NCI-H774 (cell line): ENCODE data around the gene CD2BP2.

Experiments used
- DNase-seq: peaks from one replicate; lab custom pipeline; 2025; lab: John Stamatoyannopoulos, UW

Gene CD2BP2

DNA sequence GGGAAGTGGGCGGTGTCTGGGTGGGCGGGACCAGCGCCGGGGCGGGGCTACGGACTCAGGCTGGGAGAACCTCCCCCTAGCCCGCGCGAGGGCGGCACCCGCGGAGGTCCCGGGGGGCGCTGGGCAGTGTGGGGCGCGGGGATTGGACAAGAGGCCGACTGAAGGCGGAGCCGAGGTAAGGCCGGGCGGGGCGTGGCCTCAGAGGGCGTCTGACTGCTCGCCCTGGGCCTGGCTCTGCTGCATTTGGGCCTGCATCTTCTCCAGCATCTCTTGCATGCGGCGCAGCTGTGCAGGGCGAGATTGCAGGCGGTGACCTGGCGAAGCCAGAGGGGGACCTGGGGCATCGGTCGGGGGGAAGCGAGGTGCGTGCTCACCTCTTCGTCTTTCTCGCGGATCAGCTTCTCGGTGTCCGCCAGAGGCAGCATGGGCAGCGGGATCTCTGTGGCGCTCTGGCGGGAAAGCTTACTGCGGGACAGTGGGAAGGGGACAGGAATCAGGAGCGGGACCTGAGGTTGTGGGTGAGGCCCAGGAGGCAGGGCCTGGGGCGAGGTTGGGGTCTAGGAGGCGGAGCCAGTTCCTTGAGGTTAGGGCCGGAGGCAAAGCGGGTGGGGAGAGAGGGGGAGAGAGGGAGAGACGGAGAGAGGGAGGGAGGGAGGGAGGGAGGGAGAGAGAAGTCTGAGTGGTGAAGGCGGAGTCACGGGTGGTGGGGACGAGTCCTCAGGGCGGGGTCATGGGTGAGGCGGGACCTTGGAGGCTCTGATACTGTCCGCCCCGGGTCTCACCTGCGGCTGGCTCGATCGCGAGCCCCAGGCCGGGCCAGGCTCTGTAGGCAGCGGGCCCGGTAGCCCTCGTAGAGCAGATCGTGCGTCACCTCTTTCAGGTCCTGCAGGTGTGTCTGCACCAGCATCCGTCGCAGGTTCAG lies 23.4 kb upstream of the CD2BP2 start:
- DNase-seq = peak; percentile 98

DNA sequence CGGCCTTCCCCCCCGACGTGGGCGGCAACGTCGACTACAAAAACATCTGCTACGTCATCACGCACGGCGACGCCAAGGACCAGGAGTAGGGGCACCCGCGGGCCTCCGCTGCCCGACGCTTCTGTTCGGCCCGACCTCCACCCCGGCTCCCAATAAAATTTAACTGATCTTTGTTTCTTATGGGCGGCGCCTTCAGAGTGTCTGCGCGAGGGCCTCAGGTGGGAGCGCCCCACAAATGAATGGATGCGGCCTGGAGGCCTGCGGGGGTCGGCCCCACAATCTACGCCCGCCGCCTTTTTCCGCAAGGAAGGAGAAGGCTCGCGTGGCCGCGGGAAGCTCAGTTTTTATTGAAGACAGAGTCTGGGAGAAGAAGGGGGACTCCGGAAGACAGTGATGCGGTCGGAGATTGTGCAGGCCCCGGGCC lies 22.7 kb upstream of the CD2BP2 start:
- peak; percentile 76 for DNase-seq

DNA sequence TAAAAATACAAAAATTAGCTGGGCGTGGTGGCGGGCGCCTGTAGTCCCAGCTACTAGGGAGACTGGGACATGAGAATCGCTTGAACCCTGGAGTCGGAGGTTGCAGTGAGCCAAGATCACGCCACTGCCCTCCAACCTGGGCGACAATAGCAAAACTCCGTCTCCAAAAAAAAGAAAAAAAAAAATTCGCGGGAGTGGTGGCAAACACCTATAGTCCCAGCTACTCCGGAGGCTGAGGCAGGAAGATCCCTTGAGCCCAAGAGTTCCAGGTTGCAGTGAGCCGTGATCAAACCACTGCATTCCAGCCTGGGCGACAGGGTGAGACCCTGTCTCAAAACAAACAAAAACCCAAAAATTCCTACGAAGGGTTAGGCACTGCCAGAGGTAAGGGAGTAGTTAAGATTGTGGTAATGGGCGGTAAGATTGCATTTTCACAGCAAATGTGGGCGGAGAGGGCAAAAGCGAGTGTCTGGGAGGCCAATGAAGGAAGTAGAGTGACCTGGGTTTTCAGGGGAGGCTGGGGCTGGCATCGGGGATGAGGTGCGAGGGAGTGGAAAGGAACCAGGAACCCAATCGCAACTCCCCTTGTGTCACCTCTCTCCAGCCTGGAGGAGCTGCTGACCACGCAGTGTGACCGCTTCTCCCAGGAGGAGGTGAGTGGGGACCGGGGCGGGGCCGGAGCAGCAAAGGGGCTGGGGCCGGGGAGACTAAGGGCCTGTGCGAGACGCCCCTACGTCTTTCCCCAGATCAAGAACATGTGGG lies 22.1 kb upstream of the CD2BP2 start:
- no peak for DNase-seq

DNA sequence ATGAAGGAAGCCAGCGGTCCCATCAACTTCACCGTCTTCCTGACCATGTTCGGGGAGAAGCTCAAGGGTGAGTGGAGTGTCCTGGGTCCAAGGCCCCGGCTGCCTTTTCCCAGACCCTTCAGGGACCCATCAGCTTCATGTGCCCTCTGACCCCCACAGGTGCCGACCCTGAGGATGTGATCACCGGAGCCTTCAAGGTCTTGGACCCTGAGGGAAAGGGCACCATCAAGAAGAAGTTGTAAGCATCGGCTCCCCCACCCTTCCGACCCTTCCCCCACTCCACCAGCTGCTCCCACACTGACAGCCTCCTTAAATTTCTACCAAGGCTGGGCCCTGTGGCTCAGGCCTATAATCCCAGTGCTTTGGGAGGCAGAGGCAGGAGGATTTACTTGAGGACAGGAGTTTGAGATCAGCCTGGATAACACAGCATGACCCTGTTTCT lies 21.4 kb upstream of the CD2BP2 start:
- no peak for DNase-seq

DNA sequence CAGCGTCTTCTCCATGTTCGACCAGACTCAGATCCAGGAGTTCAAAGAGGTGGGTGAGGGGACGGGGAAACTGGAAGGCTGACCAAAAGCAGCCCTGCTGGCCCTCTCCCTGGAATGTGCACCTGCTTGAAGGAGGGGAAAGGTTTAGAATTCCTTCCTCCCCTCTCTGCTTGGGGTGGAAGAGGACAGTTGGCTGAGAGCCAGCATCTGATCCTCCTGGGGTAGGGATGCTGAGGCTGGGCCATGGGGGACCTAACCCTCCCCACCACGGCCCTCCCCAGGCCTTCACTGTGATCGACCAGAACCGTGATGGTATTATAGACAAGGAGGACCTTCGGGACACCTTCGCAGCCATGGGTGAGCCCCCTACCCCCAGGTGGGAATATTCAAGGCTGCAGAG lies 20.8 kb upstream of the CD2BP2 start:
- DNase-seq = no peak

DNA sequence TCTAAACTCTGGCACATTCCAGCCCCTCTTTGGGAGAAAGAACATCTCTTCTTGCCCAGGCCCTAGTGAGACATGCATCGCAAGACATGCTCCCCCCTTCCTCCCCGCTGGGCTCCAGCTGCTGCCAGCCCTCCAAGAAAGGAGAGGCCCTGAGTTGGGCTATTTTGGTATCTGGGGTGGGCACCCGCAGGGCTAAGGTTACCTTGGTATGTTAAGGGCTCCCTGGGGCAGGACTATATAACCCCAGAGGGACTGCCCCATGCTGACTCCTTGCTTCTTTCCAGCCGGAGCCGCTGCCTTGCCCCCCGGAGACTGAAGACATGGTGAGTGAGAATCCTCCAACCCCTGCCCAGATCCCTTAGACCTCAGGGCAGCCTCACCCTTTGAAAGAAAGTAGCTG lies 19.4 kb upstream of the CD2BP2 start, which contains the start of gene MYL11:
Gene MYL11 (plus strand): TSS at position 265 of the 400 bp plus-strand sequence. CDS start 56 bp downstream, at position 321.
- no peak for DNase-seq

DNA sequence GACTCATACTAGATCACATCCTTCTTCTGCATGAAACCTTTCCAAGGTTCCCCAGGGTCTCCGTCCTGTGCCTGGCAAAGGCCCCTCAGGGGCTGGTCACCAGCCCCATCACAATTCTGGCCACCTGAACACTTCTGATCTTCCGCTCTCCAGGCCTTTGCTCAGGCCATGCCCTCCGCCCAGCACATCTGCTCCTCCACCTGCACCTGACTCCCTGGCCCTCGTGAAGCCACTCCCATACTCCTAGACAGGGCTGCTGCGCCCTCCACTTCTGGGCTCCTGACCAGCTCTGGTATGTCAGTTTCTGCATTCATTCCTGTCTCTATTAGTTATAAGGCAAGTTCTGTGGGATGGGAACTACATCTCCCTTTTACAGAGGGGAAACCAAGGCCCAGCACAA lies 17.6 kb upstream of the CD2BP2 start:
- DNase-seq = no peak

DNA sequence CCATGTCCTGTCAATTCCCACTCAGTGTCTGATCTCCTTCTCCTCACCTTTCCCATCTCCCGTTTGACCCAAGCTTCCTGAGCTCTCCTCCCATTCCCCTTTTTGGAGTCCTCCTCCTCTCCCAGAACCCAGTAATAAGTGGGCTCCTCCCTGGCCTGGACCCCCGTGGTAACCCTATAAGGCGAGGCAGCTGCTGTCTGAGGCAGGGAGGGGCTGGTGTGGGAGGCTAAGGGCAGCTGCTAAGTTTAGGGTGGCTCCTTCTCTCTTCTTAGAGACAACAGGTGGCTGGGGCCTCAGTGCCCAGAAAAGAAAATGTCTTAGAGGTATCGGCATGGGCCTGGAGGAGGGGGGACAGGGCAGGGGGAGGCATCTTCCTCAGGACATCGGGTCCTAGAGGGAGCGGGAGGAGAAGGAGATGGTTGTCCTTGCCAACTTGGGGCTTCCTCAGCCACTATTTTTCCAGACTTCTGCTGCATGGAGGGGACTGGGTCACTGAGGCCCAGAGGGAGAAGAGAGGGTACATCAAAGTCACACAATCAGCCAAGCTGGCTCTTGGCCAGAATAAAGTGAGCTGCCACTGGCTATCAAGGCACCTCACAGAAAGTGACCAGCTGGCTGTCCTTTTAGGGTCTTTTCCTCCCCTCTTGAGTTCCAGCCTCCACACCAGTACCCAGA lies 17.1 kb upstream of the CD2BP2 start:
- DNase-seq = no peak

DNA sequence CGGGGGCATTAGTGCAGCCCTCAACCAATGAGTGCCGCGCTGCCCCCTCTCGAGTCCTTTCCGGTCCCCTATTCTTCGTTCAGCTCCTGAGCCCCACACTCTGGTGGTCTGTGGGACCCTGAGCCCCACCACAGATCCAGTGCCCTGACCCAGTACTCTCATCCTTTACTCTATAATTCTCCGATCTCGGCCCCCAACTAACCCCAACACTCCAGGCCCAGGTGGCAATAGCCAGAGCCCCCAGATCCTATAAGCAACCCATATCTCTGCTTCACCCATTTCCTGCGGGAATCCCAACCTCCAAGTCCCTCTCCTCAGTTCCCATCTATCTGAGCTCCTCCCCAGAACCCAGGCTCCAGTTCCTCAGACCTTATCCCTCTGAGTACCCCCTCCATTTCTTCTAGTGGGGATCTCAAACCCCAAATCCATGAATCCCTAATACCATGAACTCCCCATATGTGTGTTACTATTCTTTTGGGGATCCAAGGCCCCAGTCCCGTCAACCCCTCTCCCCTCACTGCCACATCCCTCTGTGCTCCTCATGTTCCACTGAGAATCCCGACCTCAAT lies 16.2 kb upstream of the CD2BP2 start:
- no peak for DNase-seq

DNA sequence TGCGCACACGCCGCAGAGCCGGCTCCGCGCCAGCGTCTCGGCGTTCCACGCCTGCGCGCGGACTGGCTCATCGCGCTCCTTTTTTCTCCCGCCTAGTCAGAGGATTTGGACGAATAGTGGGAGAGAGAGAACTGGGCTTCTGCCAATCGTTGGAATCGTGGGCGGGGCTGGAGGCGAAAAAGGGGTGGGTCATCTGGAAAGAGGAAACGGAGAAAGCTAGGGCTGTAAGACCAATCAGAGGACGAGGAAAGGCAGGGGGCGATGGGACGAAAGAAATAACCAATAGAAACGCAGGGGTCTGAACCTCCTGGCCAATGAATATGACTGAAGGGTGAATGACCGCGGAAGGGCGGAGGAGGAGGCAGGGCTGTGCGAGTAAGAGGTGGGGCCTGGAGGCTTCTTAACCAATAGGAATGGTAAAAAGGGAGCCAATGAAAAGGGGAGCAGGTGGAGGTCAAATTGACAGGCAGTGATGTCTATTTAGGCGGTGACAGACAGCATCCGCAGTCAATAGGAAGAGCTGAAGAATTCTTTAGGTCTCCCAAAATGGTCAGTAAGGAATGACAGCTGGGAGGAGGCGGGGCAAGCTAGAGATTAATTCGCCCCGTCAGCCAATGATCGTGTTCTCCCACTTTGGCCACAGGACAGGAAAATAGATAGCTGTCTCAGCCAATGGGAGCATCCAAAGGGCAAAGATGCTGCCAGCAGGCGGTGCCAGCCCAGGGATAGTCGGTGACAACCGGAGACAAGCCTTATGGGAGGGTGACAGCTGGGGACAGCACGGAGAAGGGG lies 15.5 kb upstream of the CD2BP2 start, which contains the start of gene TBC1D10B:
Gene TBC1D10B (minus strand): TSS at position 39 of the 792 bp plus-strand sequence. CDS start 311 bp downstream, outside the sequence.
- peak; percentile 100 for DNase-seq

DNA sequence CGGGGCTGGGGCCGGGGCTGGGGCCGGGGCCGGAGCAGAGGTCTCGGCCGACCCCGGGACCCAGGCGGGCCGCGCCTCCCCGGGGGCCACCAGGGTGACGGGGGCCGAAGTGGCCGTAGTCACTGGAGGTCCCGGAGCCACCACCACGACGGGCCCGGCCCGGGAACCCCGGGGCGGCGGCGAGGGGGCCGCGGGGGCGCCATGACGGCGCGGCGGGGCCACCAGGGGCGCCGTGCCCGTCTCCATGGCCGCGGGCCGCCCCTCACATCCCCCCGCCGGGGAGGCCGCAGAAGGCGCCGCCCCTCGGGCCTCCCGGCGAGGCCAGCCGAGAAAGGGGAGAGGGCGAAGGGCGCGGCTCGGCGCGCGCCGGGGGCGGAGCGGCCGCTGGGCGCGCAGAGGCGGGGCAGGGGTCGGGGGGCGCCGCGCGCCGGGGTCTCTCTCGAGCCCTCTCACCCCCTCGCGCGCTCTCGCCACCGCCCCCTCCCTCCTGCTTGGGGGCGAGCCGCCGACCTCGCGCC lies 14.9 kb upstream of the CD2BP2 start:
- no peak for DNase-seq

DNA sequence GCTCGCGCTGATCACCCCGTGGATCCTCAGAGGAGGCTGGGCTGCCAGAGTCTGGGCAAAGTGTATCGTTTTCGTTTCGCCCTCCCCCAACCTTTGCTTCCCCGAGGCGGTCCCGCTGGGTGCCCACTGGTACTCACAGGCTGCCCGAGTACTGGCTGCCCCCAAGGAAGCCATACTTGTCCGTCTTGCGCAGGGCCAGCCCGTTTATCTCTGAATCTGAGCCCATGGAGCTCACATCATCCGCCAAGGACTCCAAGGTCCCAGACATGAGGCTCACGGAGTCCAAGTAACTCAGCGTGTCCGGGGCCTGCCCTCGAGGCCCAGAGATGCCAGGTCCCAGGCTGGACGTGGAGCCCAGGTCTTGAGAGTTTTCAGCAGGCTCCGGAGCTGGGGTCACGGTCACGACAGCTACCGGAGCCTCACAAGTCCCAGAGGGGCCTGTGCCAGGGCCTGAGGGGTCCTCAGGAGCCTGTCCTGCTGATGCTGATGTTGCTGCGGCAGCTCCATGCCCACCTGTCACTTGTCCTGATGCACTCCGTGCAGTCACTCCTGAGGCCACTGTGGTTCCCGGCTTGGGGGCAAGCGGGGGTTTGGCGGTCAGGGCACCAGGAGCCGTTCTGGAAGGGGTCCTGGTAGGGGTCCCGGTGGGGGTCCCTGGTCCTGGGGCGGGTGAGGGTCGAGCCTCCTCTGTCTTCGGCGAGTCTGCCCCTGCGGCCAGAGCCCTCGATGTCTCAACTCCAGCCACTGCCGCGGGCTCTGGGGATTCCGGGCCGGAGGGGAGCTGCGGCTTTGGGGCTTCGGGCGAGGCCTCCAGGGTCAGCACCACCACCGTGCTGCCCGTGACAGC lies 14.2 kb upstream of the CD2BP2 start:
- DNase-seq = no peak

DNA sequence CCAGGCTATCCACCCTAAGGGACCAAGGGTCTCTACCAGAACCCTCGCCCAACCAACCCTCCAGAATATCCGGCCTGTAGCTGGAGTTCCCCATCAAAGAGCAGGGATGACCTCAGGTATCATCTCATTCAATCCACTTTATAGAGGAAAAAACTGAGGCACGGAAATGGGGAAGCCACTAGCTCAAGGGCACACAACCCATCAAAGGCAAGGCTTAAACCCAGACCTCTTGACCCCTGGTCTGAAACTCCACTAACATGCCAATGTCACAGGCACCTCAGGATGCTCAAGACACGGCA lies 13.6 kb upstream of the CD2BP2 start:
- no peak for DNase-seq

DNA sequence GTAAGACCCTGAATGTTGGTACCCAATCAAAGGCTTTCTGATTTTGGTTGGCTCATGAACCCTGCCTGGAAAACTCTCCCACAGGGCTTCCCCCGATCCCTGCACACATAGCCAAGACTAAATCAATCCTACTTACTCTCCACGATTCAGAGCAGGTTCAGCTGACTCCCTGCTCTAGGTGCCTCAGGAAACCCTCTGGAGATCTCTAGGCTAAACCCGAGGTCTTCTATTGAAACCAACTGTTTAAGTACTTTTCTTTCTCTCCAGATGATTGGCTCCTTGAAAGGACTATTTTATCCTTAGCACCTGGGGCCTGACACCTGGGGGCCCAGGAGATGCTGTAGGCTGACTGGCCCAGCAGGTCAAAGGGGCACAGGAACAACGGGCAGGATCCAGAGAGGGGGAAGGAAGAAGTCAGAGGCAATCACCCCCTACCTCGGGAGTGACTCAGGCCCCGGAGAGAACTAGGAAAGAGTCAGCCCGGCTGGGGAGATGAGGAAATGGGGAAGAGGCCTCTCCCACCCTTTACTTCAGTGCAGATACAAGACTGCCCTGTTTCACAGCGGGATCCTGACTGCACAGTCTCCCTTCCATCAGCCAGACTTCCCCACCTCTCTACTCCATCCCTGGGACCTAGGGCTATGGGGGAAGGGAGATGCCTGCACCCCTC lies 13.1 kb upstream of the CD2BP2 start:
- DNase-seq = no peak

DNA sequence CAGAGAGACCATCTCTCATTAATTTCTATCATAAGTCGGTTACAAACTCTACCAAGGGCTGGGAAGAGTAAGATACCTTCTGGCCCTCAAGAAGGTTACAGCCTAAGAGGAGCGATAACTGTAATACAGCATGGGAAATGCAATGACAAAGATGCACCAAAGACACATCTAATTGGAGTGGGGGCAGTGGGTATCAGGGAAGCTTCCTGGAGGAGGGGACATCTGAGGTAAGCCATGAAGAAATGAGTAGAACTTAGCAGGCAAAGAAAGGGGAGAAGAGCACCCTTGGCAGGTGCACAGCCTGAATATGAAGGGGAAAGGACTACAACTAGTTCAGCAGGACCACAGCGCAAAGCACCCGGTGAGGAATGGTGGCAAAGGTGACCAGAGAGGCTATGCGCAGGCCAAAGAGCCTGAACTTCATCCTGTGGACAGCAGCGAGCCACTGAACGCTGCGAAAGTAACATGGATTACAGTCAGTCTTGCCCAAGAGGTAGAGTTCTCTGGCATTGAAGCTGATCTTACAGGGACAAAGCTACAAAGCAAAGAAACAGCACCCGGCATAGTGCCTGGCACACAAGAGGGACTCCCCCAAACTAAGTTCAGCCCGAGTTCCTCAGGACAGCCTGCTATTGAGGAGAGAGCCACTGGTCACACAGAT lies 12.4 kb upstream of the CD2BP2 start:
- DNase-seq = no peak

DNA sequence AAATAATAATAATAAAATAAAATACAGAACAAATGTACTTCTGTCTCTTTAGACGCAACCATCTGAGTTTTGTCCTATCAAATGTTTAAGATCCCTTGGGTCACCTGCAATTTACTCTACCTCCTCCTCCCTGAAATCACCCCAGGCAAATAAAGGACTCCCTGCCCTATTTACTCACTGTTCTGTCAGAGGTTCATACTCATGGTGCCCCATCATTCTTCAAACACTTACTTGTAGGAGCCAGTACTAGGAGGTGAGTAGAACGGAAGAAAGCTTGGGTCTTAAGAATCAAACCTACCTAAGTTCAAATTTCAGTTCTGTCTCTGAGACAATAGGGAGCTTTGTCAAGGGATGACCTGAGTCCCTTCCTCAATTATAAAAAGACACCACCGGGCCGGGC lies 11.4 kb upstream of the CD2BP2 start:
- DNase-seq = no peak

DNA sequence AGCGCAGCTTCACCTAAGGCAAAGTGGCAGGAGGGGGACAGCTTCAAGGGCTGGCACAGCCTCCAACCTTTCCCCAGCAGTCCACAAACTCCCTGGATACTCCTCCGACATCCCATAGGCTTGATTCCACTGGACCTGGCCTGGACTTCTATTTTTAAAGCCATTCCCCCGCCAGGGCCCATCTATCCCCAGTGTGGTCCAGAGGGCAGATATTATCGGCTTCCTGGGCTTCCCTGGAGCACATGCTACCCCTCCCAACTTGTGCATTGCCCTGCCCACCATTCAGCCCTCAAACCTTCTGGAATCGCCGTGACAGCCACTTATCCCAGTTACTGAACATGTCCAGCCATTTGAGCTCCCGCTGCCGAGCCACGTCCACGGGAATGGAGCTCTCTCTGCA lies 10.1 kb upstream of the CD2BP2 start:
- DNase-seq = no peak

DNA sequence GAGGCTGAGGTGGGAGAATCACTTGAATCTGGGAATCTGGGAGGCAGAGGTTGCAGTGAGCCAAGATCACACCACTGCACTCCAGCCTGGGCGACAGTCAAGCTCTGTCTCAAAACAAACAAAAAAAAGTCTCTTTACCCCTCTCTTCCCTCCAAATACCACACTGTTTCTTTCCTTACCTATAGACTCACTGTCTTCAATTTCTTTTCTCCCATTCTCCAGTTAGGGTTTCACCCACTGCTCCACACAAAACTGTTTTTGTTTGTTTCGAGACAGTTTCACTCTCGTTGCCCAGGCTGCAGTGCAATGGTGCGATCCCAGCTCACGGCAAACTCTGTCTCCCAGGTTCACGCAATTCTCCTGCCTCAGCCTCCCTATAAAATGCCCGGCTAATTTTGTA lies 6.1 kb upstream of the CD2BP2 start:
- DNase-seq = no peak

DNA sequence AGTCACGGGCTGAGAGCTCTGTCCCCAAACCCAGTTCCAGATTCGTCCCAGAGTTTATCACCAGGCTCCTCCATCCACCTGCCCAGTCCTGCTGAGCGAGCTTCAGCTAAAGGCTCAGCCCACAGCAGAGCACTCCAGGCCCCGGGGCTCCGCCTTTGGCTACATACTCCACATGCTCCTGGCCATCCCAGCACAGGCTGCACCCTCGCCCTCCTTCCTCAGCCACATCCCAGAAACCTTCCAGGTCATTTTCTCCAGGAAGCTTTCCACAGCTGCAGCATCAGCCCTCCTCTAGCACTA lies 4.7 kb upstream of the CD2BP2 start:
- no peak for DNase-seq
